Hepatocyte (in vitro differentiated cells): ENCODE measurements around the gene PRKG1. TPM values are rescaled to one million over a fixed set of nuclear protein-coding genes. Genes with fewer than 3 reads are reported as not detected.

Experiments used
- DNase-seq: peaks from one replicate; pipeline ENCODE4 v3.0.0-alpha.2; 2016; ENCODE audit warnings: low spot score
- H2AFZ ChIP-seq: fragments of 200-600 bp; sonication (generic); 2 replicates; pipeline ENCODE4 v1.6.0; 2016; ENCODE audit warnings: antibody characterized with exemption, mild to moderate bottlenecking
- H3K27ac ChIP-seq: fragments of 200-600 bp; sonication (generic); 2 replicates; pipeline ENCODE4 v1.5.1; 2016; ENCODE audit warnings: mild to moderate bottlenecking
- H3K27me3 ChIP-seq: fragments of 200-600 bp; sonication (generic); 2 replicates; pipeline ENCODE4 v1.6.1; 2016
- H3K36me3 ChIP-seq: fragments of 200-600 bp; sonication (generic); replicated peaks from 2 replicates; pipeline ENCODE4 v1.5.1; 2016; ENCODE audit warnings: low read depth; ENCODE audit not compliant: insufficient read depth
- H3K4me1 ChIP-seq: fragments of 200-600 bp; sonication (generic); 2 replicates; pipeline ENCODE4 v1.5.1; 2016; ENCODE audit warnings: mild to moderate bottlenecking, moderate library complexity; ENCODE audit not compliant: insufficient read depth
- H3K4me2 ChIP-seq: fragments of 200-600 bp; sonication (generic); 2 replicates; pipeline ENCODE4 v1.6.0; 2016
- H3K4me3 ChIP-seq: fragments of 200-600 bp; sonication (generic); 2 replicates; pipeline ENCODE4 v1.5.1; 2016; ENCODE audit warnings: mild to moderate bottlenecking
- H3K79me2 ChIP-seq: fragments of 200-600 bp; sonication (generic); 2 replicates; pipeline ENCODE4 v1.6.0; 2017; ENCODE audit warnings: mild to moderate bottlenecking
- H3K9me2 ChIP-seq: fragments of 200-600 bp; sonication (generic); replicated peaks from 2 replicates; pipeline ENCODE4 v1.6.0; 2017; ENCODE audit warnings: mild to moderate bottlenecking; ENCODE audit not compliant: insufficient read depth
- H3K9me3 ChIP-seq: fragments of 200-600 bp; sonication (generic); 2 replicates; pipeline ENCODE4 v1.5.1; 2016; ENCODE audit warnings: low read depth, mild to moderate bottlenecking
- H4K20me1 ChIP-seq: fragments of 200-600 bp; sonication (generic); 2 replicates; pipeline ENCODE4 v1.6.0; 2016; ENCODE audit warnings: mild to moderate bottlenecking; ENCODE audit not compliant: insufficient read depth, poor library complexity, severe bottlenecking
- EZH2 ChIP-seq: fragments of 200-600 bp; sonication (generic); IDR thresholded peaks from 2 replicates; pipeline ENCODE4 v1.6.1; 2016; ENCODE audit warnings: antibody characterized with exemption, mild to moderate bottlenecking, borderline replicate concordance
- EZH2phosphoT487 ChIP-seq: fragments of 200-600 bp; sonication (generic); IDR thresholded peaks from one replicate; pipeline ENCODE4 v1.6.1; 2018; ENCODE audit warnings: antibody characterized with exemption, mild to moderate bottlenecking, low read depth, moderate library complexity; ENCODE audit not compliant: unreplicated experiment, severe bottlenecking
- WGBS: methylation state at CpG from one replicate; pipeline ENCODE4 v1.1.6; 2016; ENCODE audit warnings: low lambda C conversion rate; ENCODE audit errors: missing lambda C conversion rate; 5-methylcytosine and 5-hydroxymethylcytosine counted together
- polyA plus RNA-seq: library from polyadenylated mRNA; unstranded; fragments of >200 nt; fragmentation: Nextera tagmentation; extraction: Ambion mirVana; gene quantifications from 2 replicates; pipeline ENCODE4 v1.2.1, GENCODE V29; 2016
- total RNA-seq: library from RNA; depleted of rRNA; stranded (reverse); fragments of >200 nt; gene quantifications from 2 replicates; pipeline ENCODE4 v1.2.3, GENCODE V29; 2014
- TF ChIP-seq, protein P1 (sequence below): fragments of 200-600 bp; sonication (generic); IDR thresholded peaks from 2 replicates; pipeline ENCODE4 v1.5.1; 2016; ENCODE audit warnings: antibody characterized with exemption, mild to moderate bottlenecking; ENCODE audit not compliant: poor library complexity

The PRKG1 gene
- total and polyA plus RNA-seq, 2 experiments from 2014 or later: 4.0 to 8.1 TPM

DNA sequence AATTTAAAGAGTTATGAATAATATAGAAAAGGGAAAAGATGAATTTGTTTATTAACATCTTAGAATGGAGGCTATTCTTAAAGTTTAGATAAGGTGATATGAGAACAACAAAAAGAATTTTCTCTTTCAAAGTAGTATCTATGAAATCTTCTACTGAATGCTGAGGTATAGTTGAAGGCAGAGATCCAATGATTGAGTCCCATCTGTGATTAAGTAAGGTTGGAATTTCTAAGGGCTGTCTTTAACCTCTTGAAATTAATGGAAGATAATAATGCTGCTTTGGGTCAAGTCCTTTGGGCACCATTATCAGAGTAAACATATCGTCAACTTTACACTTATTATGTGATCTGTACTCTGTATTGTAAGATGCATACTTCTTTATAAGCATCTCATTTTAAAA is 307.9 kb downstream of the PRKG1 start:
- no peak for TF ChIP-seq EZH2phosphoT487
- no peak for TF ChIP-seq EZH2
- TF ChIP-seq, protein P1, sequence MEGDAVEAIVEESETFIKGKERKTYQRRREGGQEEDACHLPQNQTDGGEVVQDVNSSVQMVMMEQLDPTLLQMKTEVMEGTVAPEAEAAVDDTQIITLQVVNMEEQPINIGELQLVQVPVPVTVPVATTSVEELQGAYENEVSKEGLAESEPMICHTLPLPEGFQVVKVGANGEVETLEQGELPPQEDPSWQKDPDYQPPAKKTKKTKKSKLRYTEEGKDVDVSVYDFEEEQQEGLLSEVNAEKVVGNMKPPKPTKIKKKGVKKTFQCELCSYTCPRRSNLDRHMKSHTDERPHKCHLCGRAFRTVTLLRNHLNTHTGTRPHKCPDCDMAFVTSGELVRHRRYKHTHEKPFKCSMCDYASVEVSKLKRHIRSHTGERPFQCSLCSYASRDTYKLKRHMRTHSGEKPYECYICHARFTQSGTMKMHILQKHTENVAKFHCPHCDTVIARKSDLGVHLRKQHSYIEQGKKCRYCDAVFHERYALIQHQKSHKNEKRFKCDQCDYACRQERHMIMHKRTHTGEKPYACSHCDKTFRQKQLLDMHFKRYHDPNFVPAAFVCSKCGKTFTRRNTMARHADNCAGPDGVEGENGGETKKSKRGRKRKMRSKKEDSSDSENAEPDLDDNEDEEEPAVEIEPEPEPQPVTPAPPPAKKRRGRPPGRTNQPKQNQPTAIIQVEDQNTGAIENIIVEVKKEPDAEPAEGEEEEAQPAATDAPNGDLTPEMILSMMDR: no peak
- no peaks in the 10 kb centered on the region for H3K36me3 ChIP-seq
- H3K4me2 ChIP-seq: no peak overlapping the region
- no peaks in the 10 kb centered on the region for H4K20me1 ChIP-seq
- no peaks in the 10 kb centered on the region for H3K9me3 ChIP-seq
- no peaks in the 10 kb centered on the region for H3K79me2 ChIP-seq
- no peaks in the 10 kb centered on the region for H3K9me2 ChIP-seq
- no peak overlapping the region for H3K4me3 ChIP-seq
- no peak for DNase-seq
- H3K27me3 ChIP-seq: no peaks in the 10 kb centered on the region
- H2AFZ ChIP-seq: no peak overlapping the region
- 83% methylated on average over 1 of the region's 1 CpG for WGBS
- no peaks in the 10 kb centered on the region for H3K4me1 ChIP-seq
- no peak overlapping the region for H3K27ac ChIP-seq

DNA sequence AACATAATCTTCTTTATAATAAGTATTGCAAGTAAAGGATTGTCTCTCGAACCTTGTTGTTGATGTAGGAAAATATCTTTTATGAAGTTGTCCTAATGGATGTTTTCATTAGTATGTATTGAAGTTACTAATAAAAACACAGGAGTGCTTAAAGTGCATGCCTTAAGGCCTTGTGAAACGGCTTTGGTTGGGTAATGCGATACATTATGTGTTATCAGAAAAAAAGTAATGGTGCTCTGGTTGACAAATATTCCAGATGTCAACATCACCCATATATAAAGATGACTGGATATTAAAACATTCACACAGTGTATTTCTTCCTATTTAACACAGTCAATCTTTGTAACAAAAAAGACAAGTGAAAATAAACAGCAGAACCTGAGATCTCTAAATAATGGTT is 310.7 kb downstream of the PRKG1 start:
- H4K20me1 ChIP-seq: no peaks in the 10 kb centered on the region
- H3K36me3 ChIP-seq: no peaks in the 10 kb centered on the region
- no peaks in the 10 kb centered on the region for H3K79me2 ChIP-seq
- no peak overlapping the region for H3K4me3 ChIP-seq
- WGBS: 70% methylated on average over 3 of the region's 3 CpGs
- H3K9me2 ChIP-seq: no peaks in the 10 kb centered on the region
- H2AFZ ChIP-seq: no peak overlapping the region
- H3K4me2 ChIP-seq: no peak overlapping the region
- no peaks in the 10 kb centered on the region for H3K27me3 ChIP-seq
- no peak overlapping the region for H3K27ac ChIP-seq
- H3K9me3 ChIP-seq: no peaks in the 10 kb centered on the region
- no peak for DNase-seq
- TF ChIP-seq EZH2phosphoT487: no peak
- TF ChIP-seq, protein P1: no peak
- TF ChIP-seq EZH2: no peak
- H3K4me1 ChIP-seq: no peaks in the 10 kb centered on the region

DNA sequence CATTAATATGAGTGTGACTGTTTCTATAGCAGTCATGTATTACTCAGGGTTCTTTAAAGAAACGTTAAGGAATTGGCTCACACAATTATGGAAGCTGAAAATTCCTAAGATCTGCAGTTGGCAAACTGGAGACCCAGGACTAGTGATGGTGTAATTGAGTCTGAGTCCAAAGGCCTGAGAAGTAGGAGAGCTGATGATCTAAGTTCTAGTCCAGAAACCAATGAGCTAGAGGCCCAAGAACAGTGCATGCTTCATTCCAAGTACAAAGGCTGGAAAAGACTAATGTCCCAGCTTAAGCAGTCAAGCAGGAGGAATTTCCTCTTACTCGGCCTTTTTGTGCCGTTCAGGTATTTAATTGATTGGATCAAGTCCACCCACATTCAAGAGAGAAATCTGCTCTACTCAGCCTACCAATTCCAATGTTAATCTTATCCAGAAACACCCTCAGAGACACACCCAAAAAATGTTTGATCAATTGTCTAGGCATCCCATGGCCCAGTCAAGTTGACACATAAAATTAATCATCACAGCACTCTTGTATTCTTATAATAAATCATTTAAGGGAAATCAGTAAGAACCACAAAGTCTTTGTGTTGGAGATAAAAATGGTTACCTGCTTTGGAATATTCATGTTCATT is 312.1 kb downstream of the PRKG1 start:
- TF ChIP-seq, protein P1: no peak
- TF ChIP-seq EZH2phosphoT487 (no peak), EZH2 (no peak)

More for the DNA sequence above, 312.1 kb downstream of the PRKG1 start:
- no peak overlapping the region for H3K4me3 ChIP-seq
- H4K20me1 ChIP-seq: no peaks in the 10 kb centered on the region
- H3K27ac ChIP-seq: no peak overlapping the region
- H3K79me2 ChIP-seq: no peaks in the 10 kb centered on the region
- no peaks in the 10 kb centered on the region for H3K27me3 ChIP-seq
- H2AFZ ChIP-seq: no peak overlapping the region
- no peaks in the 10 kb centered on the region for H3K36me3 ChIP-seq
- DNase-seq: no peak
- WGBS: 82% methylated on average over 3 of the region's 3 CpGs
- H3K9me2 ChIP-seq: no peaks in the 10 kb centered on the region
- H3K9me3 ChIP-seq: no peaks in the 10 kb centered on the region
- H3K4me1 ChIP-seq: no peaks in the 10 kb centered on the region
- H3K4me2 ChIP-seq: no peak overlapping the region
